SK-N-MC (cell line): ENCODE data around the gene OR4D10.

ENCODE experiments used
- EZH2 ChIP-seq: fragments of 200-600 bp; sonication (generic); IDR thresholded peaks from one replicate; pipeline ENCODE4 v1.6.1; 2017; ENCODE audit warnings: antibody characterized with exemption
- FOXP2 ChIP-seq: optimal IDR thresholded peaks from 2 replicates; pipeline ENCODE3; 2011; ENCODE audit warnings: mild to moderate bottlenecking, moderate library complexity; ENCODE audit not compliant: insufficient read depth; ENCODE audit errors: extremely low read length, control extremely low read depth
- POLR2AphosphoS5 ChIP-seq: IDR thresholded peaks from 2 replicates; pipeline ENCODE4 v1.6.1; 2012; ENCODE audit warnings: mild to moderate bottlenecking, low read depth, low read length, borderline replicate concordance

DNA sequence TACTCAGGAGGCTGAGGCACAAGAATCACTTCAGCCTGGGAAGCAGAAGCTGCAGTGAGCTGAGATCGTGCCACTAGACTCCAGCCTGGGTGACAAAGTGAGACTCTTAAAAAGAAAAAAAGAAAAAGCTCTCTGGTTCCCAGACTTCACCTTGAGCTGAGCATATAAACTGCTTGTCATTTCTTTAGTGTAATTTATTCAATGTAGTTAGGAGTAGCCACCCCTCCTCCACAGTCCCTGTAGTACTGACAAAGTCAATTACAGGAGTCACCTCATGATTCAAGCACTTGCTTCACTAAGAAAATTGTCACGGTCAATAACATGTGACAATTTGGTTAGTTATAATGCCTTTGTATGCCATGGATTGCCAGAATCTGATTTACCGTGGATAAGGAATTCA lies 7.2 kb downstream of the OR4D10 start:
- TF ChIP-seq EZH2: no peak
- no peak for TF ChIP-seq POLR2AphosphoS5
- TF ChIP-seq FOXP2: no peak
